Body of pancreas (tissue), 4 donors: ENCODE measurements around the gene DIO1.

ENCODE experiments used
- POLR2A ChIP-seq, 3 donors: fragments of 450-650 bp; IDR thresholded peaks; one replicate each; pipeline ENCODE4 v1.6.1; 2016; ENCODE audit warnings: antibody characterized with exemption in 3 of 3, mild to moderate bottlenecking in 2 of 3
- TF ChIP-seq, protein P1 (sequence below), 7 experiments: fragments of 450-650 bp in 4 of 7; fragments of 200-600 bp in 3 of 7; sonication (generic) in 3 of 7; IDR thresholded peaks; one replicate each; pipeline ENCODE4 v1.5.1; 2016 to 2019; ENCODE audit warnings: antibody characterized with exemption in 7 of 7

DNA sequence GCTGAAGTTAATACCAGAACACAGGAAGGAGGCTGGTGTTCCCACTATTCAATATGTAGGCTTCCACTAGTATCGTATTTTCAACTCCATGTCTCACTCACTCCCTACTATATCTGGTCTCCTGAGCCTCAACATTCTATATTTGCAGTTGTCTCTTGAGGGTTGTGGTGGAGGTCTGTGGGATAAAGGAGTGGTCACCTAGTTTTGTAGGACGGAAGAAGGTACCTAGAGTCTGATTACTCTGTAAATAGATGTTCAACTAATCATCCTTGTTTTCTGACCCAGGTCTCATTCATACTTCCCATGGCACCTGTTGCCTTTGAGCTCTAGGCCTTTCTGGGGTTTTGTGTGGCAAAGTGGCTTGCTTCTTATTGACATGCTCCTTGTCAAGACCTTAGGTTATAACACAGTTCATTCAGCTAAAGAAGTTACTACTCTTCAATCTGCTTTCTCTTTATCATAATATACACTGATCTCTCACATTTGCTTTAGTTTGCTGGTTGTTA is 33.4 kb downstream of the DIO1 start:
- no peak for TF ChIP-seq POLR2A (IDR thresholded peaks at IDR 0.05)
- TF ChIP-seq, protein P1, sequence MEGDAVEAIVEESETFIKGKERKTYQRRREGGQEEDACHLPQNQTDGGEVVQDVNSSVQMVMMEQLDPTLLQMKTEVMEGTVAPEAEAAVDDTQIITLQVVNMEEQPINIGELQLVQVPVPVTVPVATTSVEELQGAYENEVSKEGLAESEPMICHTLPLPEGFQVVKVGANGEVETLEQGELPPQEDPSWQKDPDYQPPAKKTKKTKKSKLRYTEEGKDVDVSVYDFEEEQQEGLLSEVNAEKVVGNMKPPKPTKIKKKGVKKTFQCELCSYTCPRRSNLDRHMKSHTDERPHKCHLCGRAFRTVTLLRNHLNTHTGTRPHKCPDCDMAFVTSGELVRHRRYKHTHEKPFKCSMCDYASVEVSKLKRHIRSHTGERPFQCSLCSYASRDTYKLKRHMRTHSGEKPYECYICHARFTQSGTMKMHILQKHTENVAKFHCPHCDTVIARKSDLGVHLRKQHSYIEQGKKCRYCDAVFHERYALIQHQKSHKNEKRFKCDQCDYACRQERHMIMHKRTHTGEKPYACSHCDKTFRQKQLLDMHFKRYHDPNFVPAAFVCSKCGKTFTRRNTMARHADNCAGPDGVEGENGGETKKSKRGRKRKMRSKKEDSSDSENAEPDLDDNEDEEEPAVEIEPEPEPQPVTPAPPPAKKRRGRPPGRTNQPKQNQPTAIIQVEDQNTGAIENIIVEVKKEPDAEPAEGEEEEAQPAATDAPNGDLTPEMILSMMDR (IDR thresholded peaks at IDR 0.05) = no peak
